ENCODE measurements around the gene SHROOM4.

GRCh38 chrX:50577326-50577725 lies 236.7 kb downstream of the SHROOM4 start:
- TF ChIP-seq CTCF (conservative IDR thresholded peaks at IDR 0.05) (no peak), ZFX (IDR thresholded peaks at IDR 0.05) (no peak)
